Activated T-cell treated with anti-CD3 and anti-CD28 coated beads for 1 hour (primary cell): ENCODE measurements around the gene MTPN.

Experiments used
- DNase-seq: peaks from one replicate; pipeline ENCODE4 v3.0.0-alpha.2; 2020; ENCODE audit warnings: low read depth

MTPN gene

GRCh38 chr7:135884495-135885232, 92.5 kb downstream of the MTPN start:
- no peak for DNase-seq

GRCh38 chr7:135879233-135879632, 97.9 kb downstream of the MTPN start:
- DNase-seq, result no peak

- DNase-seq, result no peak
These were observed 98.9 kb downstream of the MTPN start for GRCh38 chr7:135878284-135878683.

GRCh38 chr7:135877805-135878204, 99.4 kb downstream of the MTPN start:
- no peak for DNase-seq
